Psoas muscle (tissue), 8 donors: ENCODE data around the gene APBB2. TPM values are rescaled to one million over a fixed set of nuclear protein-coding genes. Genes with fewer than 3 reads are reported as not detected.

Experiments
- ATAC-seq, 4 donors: fragments of 200-7000 bp; cut with Tn5 transposase; one replicate each; pipeline ENCODE4 v1.9.1; 2020; ENCODE audit warnings: moderate library complexity in 3 of 4, mild to moderate bottlenecking in 2 of 4
- DNase-seq, 2 donors: peaks; one replicate each; pipeline ENCODE4 v3.0.0-alpha.2; 2020
- H3K27ac ChIP-seq: fragments of 200-600 bp; one replicate; pipeline ENCODE4 v1.8.0; 2022
- H3K27me3 ChIP-seq, 3 donors: fragments of 200-600 bp in 1 of 3; one replicate each; pipeline versions ENCODE4 v1.6.1 to v1.8.0; 2013 to 2022; ENCODE audit warnings: low read length in 2 of 3, mild to moderate bottlenecking in 2 of 3, moderate library complexity in 1 of 3; ENCODE audit not compliant: insufficient read depth in 3 of 3
- H3K36me3 ChIP-seq, 2 donors: fragments of 200-600 bp in 1 of 2; one replicate each; pipeline versions ENCODE4 v1.6.1 to v1.8.0; 2013 to 2022; ENCODE audit warnings: low read depth in 1 of 2, mild to moderate bottlenecking in 1 of 2, moderate library complexity in 1 of 2; ENCODE audit not compliant: insufficient read depth in 1 of 2
- H3K4me1 ChIP-seq: fragments of 200-600 bp; one replicate; pipeline ENCODE4 v1.8.0; 2022
- H3K4me3 ChIP-seq: fragments of 200-600 bp; one replicate; pipeline ENCODE4 v1.8.0; 2022; ENCODE audit warnings: mild to moderate bottlenecking
- H3K9me3 ChIP-seq: fragments of 200-600 bp; one replicate; pipeline ENCODE4 v1.8.0; 2022
- CTCF ChIP-seq: fragments of 200-600 bp; IDR thresholded peaks from one replicate; pipeline ENCODE4 v1.8.0; 2022; ENCODE audit warnings: antibody characterized with exemption
- WGBS, 3 donors: extraction: QIAGEN DNeasy Blood & Tissue Kit; methylation state at CpG; one replicate each; pipeline versions ENCODE4 v1.1.6 to v1.1.7; 2013; 5-methylcytosine and 5-hydroxymethylcytosine counted together
- intact Hi-C, 2 donors: fragments of 100-400 bp; cut with DNase I; formaldehyde crosslinking; loops; one replicate each; pipeline versions ENCODE4 v1.11.0 to v1.14.2; 2022
- polyA plus RNA-seq, 3 donors: library from polyadenylated mRNA; stranded (reverse); fragments of 200-250 nt; gene quantifications; one replicate each; pipeline ENCODE4 v1.2.3, GENCODE V29; 2013
- total RNA-seq, 4 donors: library from RNA; stranded (reverse); fragmentation: NEBNext Ultra II Directional in 2 of 4; extraction: Animal tissue kit (Norgen Biotek cat#: 25700) in 2 of 4; gene quantifications; one replicate each; pipeline versions ENCODE4 v1.2.1 to v1.2.4, GENCODE V29; 2021 to 2023
- donor health status: healthy with polysubstance abuse.
- donor health status: DM: no; HTN: no; CAD: no; lungs with moderate emphysema.
- donor health status: Bipolar disorder and iron deficiency.
- donor health status: healthy.
- donor health status: DM: yes; HTN: yes; CAD: no.
- donor health status: DM: no; HTN: no; CAD: no.
- donor health status: DM: no; HTN: no; CAD: no.
- donor health status: DM: yes; HTN: yes; CAD: no.

Gene APBB2
- total and polyA plus RNA-seq, 7 donors = 3.1 to 37.4 (median 11.3) TPM

- no peaks in the 10 kb centered on the region for H3K9me3 ChIP-seq
- H3K36me3 ChIP-seq = no peaks in the 10 kb centered on the region
- H3K4me3 ChIP-seq = no peak overlapping the region
- no peak for DNase-seq
- ATAC-seq = no peak
- H3K27me3 ChIP-seq = no peaks in the 10 kb centered on the region
- no peak overlapping the region for H3K27ac ChIP-seq
- intact Hi-C loops = no loop called here
- WGBS, 3 donors = 96 to 100% (median 98%) methylated on average over 4 of the region's 4 CpGs
- no peak for TF ChIP-seq CTCF
- H3K4me1 ChIP-seq = no peaks in the 10 kb centered on the region
Measured at GRCh38 chr4:41174444-41174843, 39.9 kb downstream of the APBB2 start.

- no peak for TF ChIP-seq CTCF
- intact Hi-C loops = no loop called here
- DNase-seq (no peak), ATAC-seq (no peak)
- Histone ChIP-seq H3K27me3 (no peaks in the 10 kb centered on the region), H3K4me3 (no peak overlapping the region), H3K27ac (no peak overlapping the region), H3K36me3 (no peaks in the 10 kb centered on the region), H3K9me3 (no peaks in the 10 kb centered on the region), H3K4me1 (no peaks in the 10 kb centered on the region)
- 90 to 92% (median 90%) methylated on average over 2 of the region's 2 CpGs for WGBS, 3 donors
Measured at GRCh38 chr4:41172786-41173185, 41.6 kb downstream of the APBB2 start.

- H3K36me3 ChIP-seq = no peaks in the 10 kb centered on the region
- DNase-seq = no peak
- no peaks in the 10 kb centered on the region for H3K4me1 ChIP-seq
- WGBS, 3 donors = 54 to 73% (median 56%) methylated on average over 4 of the region's 4 CpGs
- ATAC-seq = no peak
- intact Hi-C loops = no loop called here
- H3K4me3 ChIP-seq = no peak overlapping the region
- TF ChIP-seq CTCF = no peak
- no peak overlapping the region for H3K27ac ChIP-seq
- no peaks in the 10 kb centered on the region for H3K9me3 ChIP-seq
- H3K27me3 ChIP-seq = no peaks in the 10 kb centered on the region
Measured at GRCh38 chr4:41169256-41169800, 45.0 kb downstream of the APBB2 start.

GRCh38 chr4:41167191-41167590, 47.2 kb downstream of the APBB2 start:
- intact Hi-C loops = no loop called here
- no peaks in the 10 kb centered on the region for H3K36me3 ChIP-seq
- WGBS, 3 donors = 91 to 96% (median 94%) methylated on average over 4 of the region's 4 CpGs
- no peaks in the 10 kb centered on the region for H3K9me3 ChIP-seq
- DNase-seq (no peak), ATAC-seq (no peak)
- H3K4me1 ChIP-seq = no peaks in the 10 kb centered on the region
- no peak overlapping the region for H3K27ac ChIP-seq
- H3K4me3 ChIP-seq = no peak overlapping the region
- TF ChIP-seq CTCF = no peak
- H3K27me3 ChIP-seq = no peaks in the 10 kb centered on the region

GRCh38 chr4:41164405-41164804, 49.9 kb downstream of the APBB2 start:
- WGBS, 3 donors = 86 to 94% (median 92%) methylated on average over 2 of the region's 2 CpGs
- Histone ChIP-seq H3K4me3 (no peak overlapping the region), H3K4me1 (peaks cover 3% of the 10 kb centered on the region), H3K9me3 (no peaks in the 10 kb centered on the region), H3K36me3 (no peaks in the 10 kb centered on the region), H3K27ac (no peak overlapping the region), H3K27me3 (no peaks in the 10 kb centered on the region)
- intact Hi-C loops = no loop called here
- no peak for TF ChIP-seq CTCF
- no peak for ATAC-seq
- DNase-seq = no peak
